HepG2 (cell line): ENCODE results near the gene DLX6. TPM values are rescaled to one million over a fixed set of nuclear protein-coding genes. Genes with fewer than 3 reads are reported as not detected.

Experiments
- AKAP8 ChIP-seq: sonication (generic); formaldehyde crosslinking; IDR thresholded peaks from 2 replicates; pipeline ENCODE4 v1.5.1; 2020; ENCODE audit warnings: mild to moderate bottlenecking, missing genetic modification reagents
- ATAD3A ChIP-seq: sonication (generic); formaldehyde crosslinking; IDR thresholded peaks from 2 replicates; pipeline ENCODE4 v1.4.0; 2020; ENCODE audit warnings: missing genetic modification reagents
- ATF2 ChIP-seq: sonication (generic); formaldehyde crosslinking; IDR thresholded peaks from 2 replicates; pipeline ENCODE4 v1.4.0; 2020; ENCODE audit warnings: missing genetic modification reagents
- ATF7 ChIP-seq, 2 experiments: fragments of 450-650 bp in 1 of 2; sonication (generic) in 1 of 2; formaldehyde crosslinking in 1 of 2; IDR thresholded peaks; 2 replicates each; pipeline versions ENCODE4 v1.4.0 to v1.6.1; 2016 to 2020; ENCODE audit warnings: antibody characterized with exemption in 1 of 2, mild to moderate bottlenecking in 1 of 2, missing genetic modification reagents in 1 of 2
- DPF2 ChIP-seq: sonication (generic); formaldehyde crosslinking; IDR thresholded peaks from 2 replicates; pipeline ENCODE4 v1.4.0; 2020; ENCODE audit warnings: mild to moderate bottlenecking, low read depth, missing genetic modification reagents, borderline replicate concordance
- EZH2 ChIP-seq: conservative IDR thresholded peaks from 2 replicates; pipeline ENCODE4 v1.6.1; 2012; ENCODE audit warnings: mild to moderate bottlenecking, low read depth, low read length, moderate library complexity
- FOXK1 ChIP-seq: sonication (generic); formaldehyde crosslinking; IDR thresholded peaks from 2 replicates; pipeline ENCODE4 v1.4.0; 2020; ENCODE audit warnings: low read depth, missing genetic modification reagents, borderline replicate concordance
- GPN1 ChIP-seq: sonication (generic); formaldehyde crosslinking; IDR thresholded peaks from 2 replicates; pipeline ENCODE4 v1.5.1; 2020; ENCODE audit warnings: missing genetic modification reagents, borderline replicate concordance
- GTF3A ChIP-seq: sonication (generic); formaldehyde crosslinking; conservative IDR thresholded peaks from 2 replicates; pipeline ENCODE4 v1.4.0; 2020; ENCODE audit warnings: mild to moderate bottlenecking, missing genetic modification reagents
- HNRNPH1 ChIP-seq: fragments of 200-400 bp; formaldehyde crosslinking; optimal IDR thresholded peaks from 2 replicates; pipeline ENCODE3; 2017; ENCODE audit warnings: mild to moderate bottlenecking, low read depth, low read length
- MAFF ChIP-seq: IDR thresholded peaks from 2 replicates; pipeline ENCODE4 v1.6.1; 2011; ENCODE audit warnings: low read depth, low read length, improper control_type of control experiment
- MLX ChIP-seq: IDR thresholded peaks from 2 replicates; pipeline ENCODE4 v1.6.1; 2016
- MYPOP ChIP-seq: sonication (generic); formaldehyde crosslinking; IDR thresholded peaks from 2 replicates; pipeline ENCODE4 v1.8.1; 2023; ENCODE audit warnings: mild to moderate bottlenecking, moderate library complexity, missing genetic modification reagents
- RBAK ChIP-seq: sonication (generic); formaldehyde crosslinking; IDR thresholded peaks from 2 replicates; pipeline ENCODE4 v1.5.1; 2020; ENCODE audit warnings: mild to moderate bottlenecking, missing genetic modification reagents
- RBFOX2 ChIP-seq: fragments of 200-400 bp; formaldehyde crosslinking; IDR thresholded peaks from 2 replicates; pipeline ENCODE4 v1.6.1; 2017; ENCODE audit warnings: low read depth, mild to moderate bottlenecking, low read length
- SP140L ChIP-seq: sonication (generic); formaldehyde crosslinking; IDR thresholded peaks from 2 replicates; pipeline ENCODE4 v1.4.0; 2020; ENCODE audit warnings: missing genetic modification reagents, borderline replicate concordance
- SUZ12 ChIP-seq: fragments of 150-350 bp; IDR thresholded peaks from 2 replicates; pipeline ENCODE4 v1.6.1; 2014; ENCODE audit warnings: low read depth, low read length
- TAF1 ChIP-seq: sonication (generic); formaldehyde crosslinking; IDR thresholded peaks from 2 replicates; pipeline ENCODE4 v1.4.0; 2020; ENCODE audit warnings: missing genetic modification reagents
- WIZ ChIP-seq: sonication (generic); formaldehyde crosslinking; IDR thresholded peaks from 2 replicates; pipeline ENCODE4 v1.5.1; 2020; ENCODE audit warnings: mild to moderate bottlenecking, missing genetic modification reagents
- ZGPAT ChIP-seq: IDR thresholded peaks from 2 replicates; pipeline ENCODE4 v1.6.1; 2016; ENCODE audit warnings: mild to moderate bottlenecking
- ZMAT3 ChIP-seq: sonication (generic); formaldehyde crosslinking; conservative IDR thresholded peaks from 2 replicates; pipeline ENCODE4 v1.7.0; 2021; ENCODE audit warnings: missing genetic modification reagents
- ZMYM3 ChIP-seq: sonication (generic); formaldehyde crosslinking; IDR thresholded peaks from 2 replicates; pipeline ENCODE4 v1.5.1; 2020; ENCODE audit warnings: mild to moderate bottlenecking, missing genetic modification reagents
- ZNF382 ChIP-seq: sonication (generic); formaldehyde crosslinking; IDR thresholded peaks from 2 replicates; pipeline ENCODE4 v1.5.0; 2020; ENCODE audit warnings: missing genetic modification reagents, mild to moderate bottlenecking, borderline replicate concordance
- ZNF431 ChIP-seq: sonication (generic); formaldehyde crosslinking; IDR thresholded peaks from 2 replicates; pipeline ENCODE4 v1.9.0; 2022; ENCODE audit warnings: missing genetic modification reagents, low read depth, mild to moderate bottlenecking, borderline replicate concordance
- polyA plus RNA-seq, 8 experiments: library from polyadenylated mRNA; depleted of rRNA in 3 of 8; stranded (reverse) in 7 of 8; unstranded in 1 of 8; fragments of >200 nt; fragmentation: Illumina TruSeq in 4 of 8; extraction: Trizol in 4 of 8; gene quantifications; 2 replicates each; pipeline versions ENCODE4 v1.2.1 to v1.2.3, GENCODE V29; 2011 to 2016; ENCODE audit warnings: low read depth in 4 of 8, missing spikeins in 1 of 8, mixed read lengths in 1 of 8; ENCODE audit not compliant: insufficient read depth in 1 of 8
- total RNA-seq, 5 experiments: library from RNA; depleted of rRNA; stranded (reverse); fragments of >200 nt; fragmentation: Illumina TruSeq; extraction: Trizol; gene quantifications; 2 replicates each; pipeline ENCODE4 v1.2.3, GENCODE V29; 2016; ENCODE audit warnings: low read depth in 1 of 5
- TF ChIP-seq, protein P1 (sequence below): sonication (generic); formaldehyde crosslinking; IDR thresholded peaks from 2 replicates; pipeline ENCODE4 v1.4.0; 2020; ENCODE audit warnings: missing genetic modification reagents; ENCODE audit errors: not compliant biosample characterization

Gene DLX6
- total and polyA plus RNA-seq, 2 of the 13 experiments (the other 11 are each of a cell fraction or from before 2014, with no cell fraction given) = 3.5 to 5.5 TPM

- TF ChIP-seq SUZ12 = no peak
- no peak for TF ChIP-seq GTF3A
- no peak for TF ChIP-seq TAF1 (CRISPR knock-in tag)
- no peak for TF ChIP-seq ZMAT3 (CRISPR knock-in tag)
- TF ChIP-seq HNRNPH1 = no peak
- TF ChIP-seq ZGPAT (CRISPR knock-in tag) = peak; percentile 43; the same call in 1 of the 2 replicates
- no peak for TF ChIP-seq WIZ (CRISPR knock-in tag)
- peak; percentile 39; the same call in 1 of the 2 replicates for TF ChIP-seq FOXK1 (CRISPR knock-in tag)
- no peak for TF ChIP-seq MAFF
- no peak for TF ChIP-seq ATAD3A (CRISPR knock-in tag)
- no peak for TF ChIP-seq ZNF431 (CRISPR knock-in tag)
- no peak for TF ChIP-seq MLX (CRISPR knock-in tag)
- no peak for TF ChIP-seq SP140L (CRISPR knock-in tag)
- no peak for TF ChIP-seq ZNF382 (CRISPR knock-in tag)
- peak; percentile 44; the same call in 1 of the 2 replicates for TF ChIP-seq ATF2 (CRISPR knock-in tag)
- no peak for TF ChIP-seq EZH2
- no peak for TF ChIP-seq ATF7 (IDR thresholded peaks at IDR 0.05)
- no peak for TF ChIP-seq ATF7 (CRISPR knock-in tag; IDR thresholded peaks at IDR 0.05)
- TF ChIP-seq ZMYM3 = no peak
- TF ChIP-seq, protein P1, sequence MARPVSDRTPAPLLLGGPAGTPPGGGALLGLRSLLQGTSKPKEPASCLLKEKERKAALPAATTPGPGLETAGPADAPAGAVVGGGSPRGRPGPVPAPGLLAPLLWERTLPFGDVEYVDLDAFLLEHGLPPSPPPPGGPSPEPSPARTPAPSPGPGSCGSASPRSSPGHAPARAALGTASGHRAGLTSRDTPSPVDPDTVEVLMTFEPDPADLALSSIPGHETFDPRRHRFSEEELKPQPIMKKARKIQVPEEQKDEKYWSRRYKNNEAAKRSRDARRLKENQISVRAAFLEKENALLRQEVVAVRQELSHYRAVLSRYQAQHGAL (CRISPR knock-in tag) = no peak
- TF ChIP-seq AKAP8 (CRISPR knock-in tag) = no peak
- TF ChIP-seq MYPOP (CRISPR knock-in tag) = no peak
- TF ChIP-seq GPN1 (CRISPR knock-in tag) = no peak
- TF ChIP-seq RBAK (CRISPR knock-in tag) = no peak
- no peak for TF ChIP-seq RBFOX2
- TF ChIP-seq DPF2 (CRISPR knock-in tag) = no peak
These were observed 22.3 kb downstream of the DLX6 start (continued) for GRCh38 chr7:97027427-97028234.
